MV-4-11 (cell line): ENCODE data around the gene LRRC27.

Experiments used
- DNase-seq: peaks from one replicate; lab custom pipeline; 2025; lab: John Stamatoyannopoulos, UW

The LRRC27 gene

DNA sequence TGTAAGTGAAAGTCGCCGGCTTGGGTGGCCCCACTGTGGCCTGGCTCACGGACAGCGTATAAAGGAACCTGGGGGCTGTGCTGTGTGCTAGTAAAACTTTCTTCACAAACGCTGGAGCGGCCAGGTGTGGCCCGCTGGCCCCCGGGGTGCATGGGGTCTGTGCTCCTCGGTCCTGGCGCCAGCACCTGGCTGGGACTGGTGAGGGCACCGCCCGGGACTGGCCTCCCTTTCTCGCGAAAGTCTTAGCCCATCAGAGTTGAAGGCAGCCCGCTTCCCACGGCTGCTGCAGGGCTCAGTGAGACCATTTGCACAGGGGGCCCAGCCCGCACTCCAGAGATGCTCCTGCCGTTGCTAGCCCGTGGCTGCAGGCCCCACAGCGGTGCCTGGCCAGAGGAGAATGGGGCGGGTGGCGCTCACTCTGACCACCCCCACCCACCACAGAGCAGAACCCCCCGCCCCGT is 70.8 kb downstream of the LRRC27 start:
- DNase-seq = no peak

DNA sequence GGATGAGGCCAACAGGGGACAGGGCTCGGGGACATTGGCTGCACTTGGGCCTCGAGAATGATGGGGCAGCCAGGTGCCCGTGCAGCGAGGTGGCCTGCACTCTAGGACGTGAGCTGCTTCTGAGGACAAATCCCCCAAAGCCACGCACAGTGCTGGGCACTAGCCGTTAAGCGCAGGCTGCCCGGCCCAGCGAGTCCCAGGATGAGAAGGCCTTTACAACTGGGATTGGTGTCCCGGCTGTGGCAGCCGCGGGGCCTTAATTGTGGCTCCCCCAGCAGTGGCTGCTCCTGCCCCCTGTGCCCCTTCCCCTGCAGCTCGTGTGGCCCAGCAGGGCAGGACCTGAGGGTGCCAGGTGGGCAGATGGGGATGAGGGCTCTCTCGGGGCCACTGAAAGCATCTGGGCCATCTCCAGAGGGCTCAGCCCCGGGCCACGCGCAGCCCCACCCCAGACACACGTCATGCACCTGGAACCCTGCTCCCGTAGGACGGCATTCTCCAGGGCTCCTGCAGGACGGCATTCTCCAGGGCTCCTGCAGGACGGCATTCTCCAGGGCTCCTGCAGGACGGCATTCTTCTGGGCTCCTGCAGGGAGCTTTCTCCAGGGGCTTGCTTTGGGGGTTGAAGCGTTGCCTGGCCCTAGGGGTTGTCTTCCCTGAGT is 71.6 kb downstream of the LRRC27 start:
- no peak for DNase-seq

DNA sequence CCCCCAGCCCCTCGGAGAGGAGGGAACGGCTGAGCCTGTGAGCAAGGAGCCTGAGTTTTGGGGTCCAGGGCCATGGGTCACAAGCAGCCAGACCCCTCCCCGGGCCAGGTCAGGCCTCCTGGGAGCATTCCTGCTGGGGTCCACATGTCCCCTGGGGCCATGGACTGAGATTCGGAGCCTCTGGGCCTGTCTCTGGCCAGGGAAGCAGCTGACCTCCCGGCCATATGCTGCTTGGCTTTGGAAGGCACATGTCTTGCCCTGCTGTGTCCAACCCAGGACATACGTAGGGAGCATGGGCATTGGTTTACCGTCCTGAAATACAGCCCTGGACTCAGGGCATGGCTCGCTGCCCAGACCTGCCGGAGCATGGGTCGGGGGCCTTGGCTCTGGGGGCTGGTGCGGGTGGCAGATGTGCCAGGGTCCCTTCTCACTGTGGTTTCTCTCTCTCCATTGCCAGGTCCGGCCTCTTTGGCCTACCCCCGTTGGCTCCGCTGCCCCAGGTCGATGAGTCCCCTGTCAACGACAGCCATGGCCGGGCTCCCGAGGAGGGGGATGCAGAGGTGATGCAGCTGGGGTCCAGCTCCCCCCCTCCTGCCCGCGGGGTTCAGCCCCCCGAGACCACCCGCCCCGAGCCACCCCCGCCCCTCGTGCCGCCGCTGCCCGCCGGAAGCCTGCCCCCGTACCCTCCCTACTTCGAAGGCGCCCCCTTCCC is 72.3 kb downstream of the LRRC27 start:
- DNase-seq = no peak

DNA sequence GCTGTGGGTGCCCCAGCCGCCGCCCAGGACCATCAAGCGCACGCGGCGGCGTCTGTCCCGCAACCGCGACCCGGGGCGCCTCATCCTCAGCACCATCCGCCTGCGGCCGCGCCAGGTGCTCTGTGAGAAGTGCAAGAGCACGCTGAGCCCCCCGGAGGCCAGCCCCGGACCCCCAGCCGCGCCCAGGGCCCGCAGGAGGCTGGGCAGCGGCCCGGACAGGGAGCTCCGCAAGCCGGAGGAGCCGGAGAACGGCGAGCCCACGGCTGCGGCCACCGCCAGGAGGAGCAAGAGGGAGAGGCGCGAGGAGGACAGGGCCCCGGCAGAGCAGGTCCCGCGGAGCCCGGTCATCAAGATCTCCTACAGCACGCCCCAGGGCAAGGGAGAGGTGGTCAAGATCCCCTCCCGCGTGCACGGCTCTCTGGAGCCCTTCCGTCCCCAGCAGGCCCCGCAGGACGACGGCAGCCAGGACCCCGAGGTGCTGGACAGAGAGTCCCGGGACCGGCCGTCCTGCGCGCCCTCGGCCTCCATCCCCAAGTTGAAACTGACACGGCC is 73.0 kb downstream of the LRRC27 start:
- DNase-seq = no peak

DNA sequence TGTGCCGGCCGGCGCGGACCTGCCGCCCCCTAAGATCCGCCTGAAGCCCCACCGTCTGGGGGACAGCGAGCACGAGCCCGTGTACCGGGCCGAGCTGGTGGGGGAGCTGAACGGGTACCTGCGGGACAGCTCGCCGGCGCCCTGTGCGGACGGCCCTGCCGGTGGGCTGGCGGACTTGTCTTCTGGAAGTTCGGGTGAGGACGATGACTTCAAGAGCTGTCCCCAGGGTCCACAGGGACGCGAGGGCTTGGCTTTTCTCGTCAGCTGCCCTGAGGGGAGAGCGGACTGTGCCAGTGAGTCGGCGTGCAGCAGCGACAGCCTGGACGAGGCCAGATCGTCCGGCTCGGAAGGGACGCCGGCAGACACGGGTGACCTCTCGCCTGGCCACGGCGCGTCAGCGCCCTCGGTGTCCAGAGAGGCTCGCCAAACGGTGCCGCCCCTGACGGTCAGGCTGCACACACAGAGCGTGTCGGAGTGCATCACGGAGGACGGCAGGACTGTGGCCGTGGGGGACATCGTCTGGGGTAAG is 73.5 kb downstream of the LRRC27 start:
- DNase-seq = no peak

DNA sequence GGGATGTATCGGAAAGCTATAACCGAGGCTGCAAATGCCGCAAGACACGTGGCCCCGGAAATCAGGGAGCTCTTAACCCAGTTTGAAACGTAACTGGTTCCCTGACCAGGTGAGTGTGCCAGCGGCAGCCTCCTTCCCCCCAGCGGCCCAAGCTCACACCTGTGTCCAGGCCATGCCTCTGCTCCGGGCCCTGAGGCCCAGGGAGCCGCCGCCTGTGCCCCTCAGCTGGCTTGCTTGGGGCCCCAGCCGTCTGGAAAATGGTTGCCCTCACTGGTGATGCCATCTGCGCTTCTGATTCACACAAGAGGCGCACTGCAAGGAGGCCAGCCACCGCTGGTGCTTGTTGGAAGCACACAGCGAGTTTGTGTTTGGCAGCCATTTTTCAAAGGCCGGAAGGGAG is 74.2 kb downstream of the LRRC27 start:
- DNase-seq = no peak

DNA sequence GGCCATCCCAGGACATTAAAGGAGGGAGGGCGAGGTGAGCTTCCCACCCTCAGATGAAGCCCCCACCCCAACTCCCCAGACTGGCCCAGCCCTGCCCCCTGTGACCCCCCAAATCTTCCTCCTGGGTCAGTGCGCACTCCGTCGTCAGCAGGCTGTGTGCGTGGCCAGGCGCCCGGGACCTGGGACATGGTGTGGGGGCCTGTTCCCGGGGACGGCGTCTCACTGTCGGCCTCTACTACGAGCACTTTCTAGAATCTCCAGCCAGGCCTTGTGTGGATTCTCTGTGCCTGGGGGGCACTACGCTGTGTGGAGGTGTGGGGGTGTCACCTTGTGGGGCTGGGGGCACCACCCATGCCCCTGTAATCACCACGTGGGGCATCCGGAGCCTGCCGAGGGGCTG is 74.8 kb downstream of the LRRC27 start:
- no peak for DNase-seq

DNA sequence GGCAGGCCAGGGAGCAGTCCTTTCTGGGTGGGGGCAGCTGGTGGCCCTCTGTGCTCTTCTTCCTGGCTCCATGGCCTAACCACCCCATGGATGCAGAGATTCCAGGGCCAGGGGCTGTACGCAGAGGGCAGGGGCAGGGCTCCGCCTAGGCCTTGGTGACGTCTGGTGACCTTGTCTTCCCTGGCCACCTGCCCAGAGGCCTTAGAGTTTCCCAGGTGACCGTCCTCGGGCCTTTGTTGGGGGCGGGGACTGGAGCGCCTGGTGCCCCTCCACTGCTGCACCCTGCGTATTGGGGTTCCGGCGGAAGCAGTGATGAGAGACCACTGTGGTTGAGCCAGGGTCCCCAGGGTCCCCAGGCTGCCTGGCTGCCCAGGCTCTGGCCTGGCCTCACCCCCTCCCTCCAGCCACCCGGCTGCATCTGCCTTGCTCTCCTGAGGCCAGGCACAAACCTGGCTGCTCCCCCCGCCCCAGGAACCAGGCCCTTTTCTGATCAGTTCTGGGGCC is 75.3 kb downstream of the LRRC27 start:
- DNase-seq = no peak

DNA sequence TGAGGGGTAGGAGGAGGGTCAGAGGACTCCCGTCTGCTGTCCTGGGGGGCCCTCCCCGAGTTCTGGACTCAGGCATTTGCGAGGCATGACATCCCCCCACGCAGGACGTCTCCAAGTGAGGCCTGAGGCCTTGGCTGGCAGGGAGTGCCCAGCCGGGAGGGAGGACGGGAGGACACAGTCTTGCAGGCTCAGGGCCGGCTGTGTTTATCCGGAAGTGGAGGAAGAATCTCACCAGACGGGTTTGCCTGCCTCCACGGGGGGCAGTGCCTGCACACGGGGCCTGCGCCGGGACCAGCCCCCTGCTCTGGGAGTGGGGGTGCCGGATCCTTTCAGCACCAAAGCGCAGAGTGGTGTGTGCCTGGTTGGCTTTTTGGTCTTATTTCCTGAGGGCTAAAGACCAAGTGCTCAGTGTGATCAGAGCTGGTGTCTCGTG is 75.9 kb downstream of the LRRC27 start:
- no peak for DNase-seq

DNA sequence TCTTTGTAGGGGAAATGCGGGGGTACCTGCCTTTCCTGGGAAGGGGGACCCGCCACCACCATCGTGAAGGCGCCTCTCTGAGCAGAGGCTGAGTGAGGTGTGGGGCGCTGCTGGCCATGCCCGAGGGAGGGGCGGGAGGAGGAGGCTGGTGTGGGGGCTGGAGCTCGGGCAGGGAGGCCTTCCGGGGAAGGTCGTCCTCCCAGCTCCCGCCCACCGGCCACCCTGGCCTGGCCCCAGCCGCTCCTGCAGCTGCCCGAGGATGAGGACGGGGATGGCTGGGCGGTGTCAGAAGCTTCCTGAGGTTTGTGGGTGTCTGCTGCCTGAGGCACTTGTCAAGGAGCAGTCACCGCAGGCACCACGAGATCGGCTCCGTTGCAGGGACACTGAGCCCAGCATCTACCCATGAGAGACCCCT is 76.4 kb downstream of the LRRC27 start:
- no peak for DNase-seq

DNA sequence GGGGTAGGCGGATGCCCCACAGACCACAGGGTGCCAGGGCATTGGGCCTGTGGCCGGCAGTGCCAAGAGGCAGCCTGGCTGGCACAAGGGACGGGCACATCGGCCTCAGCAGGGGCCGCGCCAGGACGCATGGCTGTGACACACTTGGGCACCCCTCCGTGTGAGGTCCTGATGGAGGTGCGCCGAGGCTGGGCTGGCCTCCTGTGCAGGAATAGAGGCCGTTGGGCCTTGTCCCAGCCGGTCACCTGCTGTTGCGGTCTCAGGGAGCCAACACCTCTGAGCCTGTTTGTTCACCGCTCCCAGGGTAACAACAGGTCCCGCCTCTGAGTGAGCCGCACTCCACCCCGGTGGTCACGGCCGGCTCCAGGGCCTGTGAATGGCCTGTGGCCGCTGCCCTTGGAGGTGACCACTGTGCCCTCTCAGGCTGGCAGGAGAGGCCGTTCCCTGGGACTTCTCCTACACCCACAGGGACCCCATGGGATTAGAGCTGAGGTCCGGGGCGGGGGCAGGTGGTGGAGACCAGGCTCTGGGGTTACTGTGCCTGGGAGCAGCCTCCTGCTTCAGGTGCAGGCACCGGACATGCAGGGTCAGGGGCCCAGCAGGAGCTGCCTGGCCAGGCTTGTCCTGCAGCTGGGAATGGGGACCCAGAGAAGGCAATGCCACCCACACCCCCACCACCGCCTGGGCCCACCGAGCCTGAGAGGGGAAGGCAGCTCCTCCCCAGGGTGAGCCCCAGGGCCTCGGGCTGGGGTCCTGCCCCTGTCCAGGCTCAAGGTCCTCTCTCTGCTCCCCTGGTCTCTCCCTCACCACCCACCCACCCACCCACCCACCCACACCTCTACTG is 77.1 kb downstream of the LRRC27 start:
- DNase-seq = no peak

DNA sequence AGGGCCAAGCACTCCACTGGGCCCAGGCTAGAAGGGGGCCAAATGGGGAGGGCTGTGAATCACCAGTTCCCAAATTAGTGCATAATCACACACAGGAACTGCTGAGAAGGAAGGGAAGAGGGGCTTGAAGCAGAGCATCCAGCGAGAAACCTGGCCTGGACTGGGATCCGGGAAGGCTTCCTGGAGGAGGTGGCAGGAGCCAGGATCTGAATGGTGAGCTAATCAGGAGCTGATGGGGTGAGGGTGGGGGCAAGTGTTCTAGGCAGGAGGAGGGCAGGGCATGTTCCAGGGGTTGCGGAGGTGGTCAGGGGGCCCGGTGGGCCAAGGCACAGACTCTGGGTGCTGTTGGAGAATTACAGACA is 77.7 kb downstream of the LRRC27 start:
- no peak for DNase-seq

DNA sequence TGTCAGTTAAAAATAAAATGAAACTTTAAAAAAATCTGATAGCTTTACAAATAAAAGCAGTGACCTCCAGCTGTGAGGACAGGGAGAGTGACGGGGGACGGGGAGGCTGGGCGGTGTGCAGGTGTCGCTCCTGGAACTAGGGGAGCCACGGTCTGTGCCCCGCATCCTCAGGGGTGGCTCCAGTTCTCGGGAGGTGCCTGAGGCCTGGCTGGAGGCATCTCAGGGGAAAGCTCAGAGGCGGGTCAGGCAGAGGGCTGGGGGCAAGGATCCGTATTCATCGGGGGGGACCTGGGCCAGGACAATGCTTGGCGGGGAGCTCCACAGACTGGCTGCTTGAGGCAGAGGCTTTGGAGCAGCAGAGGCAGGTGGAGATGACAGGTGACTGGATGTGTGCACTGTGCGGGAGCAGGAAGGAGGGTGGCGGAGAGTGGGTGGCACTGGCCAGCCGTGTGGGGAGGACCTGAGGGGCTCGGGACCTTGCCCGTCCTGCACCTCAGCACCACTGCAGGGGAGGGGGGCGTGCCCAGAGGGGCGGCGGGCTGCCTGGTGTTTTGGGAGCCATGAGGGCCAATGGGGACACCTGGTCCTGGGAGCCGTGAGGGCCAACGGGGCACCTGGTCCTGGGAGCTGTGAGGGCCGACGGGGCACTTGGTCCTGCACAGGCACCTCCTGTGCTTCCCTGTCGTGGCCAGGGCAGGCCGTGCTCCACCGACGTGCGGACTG is 78.2 kb downstream of the LRRC27 start:
- no peak for DNase-seq

DNA sequence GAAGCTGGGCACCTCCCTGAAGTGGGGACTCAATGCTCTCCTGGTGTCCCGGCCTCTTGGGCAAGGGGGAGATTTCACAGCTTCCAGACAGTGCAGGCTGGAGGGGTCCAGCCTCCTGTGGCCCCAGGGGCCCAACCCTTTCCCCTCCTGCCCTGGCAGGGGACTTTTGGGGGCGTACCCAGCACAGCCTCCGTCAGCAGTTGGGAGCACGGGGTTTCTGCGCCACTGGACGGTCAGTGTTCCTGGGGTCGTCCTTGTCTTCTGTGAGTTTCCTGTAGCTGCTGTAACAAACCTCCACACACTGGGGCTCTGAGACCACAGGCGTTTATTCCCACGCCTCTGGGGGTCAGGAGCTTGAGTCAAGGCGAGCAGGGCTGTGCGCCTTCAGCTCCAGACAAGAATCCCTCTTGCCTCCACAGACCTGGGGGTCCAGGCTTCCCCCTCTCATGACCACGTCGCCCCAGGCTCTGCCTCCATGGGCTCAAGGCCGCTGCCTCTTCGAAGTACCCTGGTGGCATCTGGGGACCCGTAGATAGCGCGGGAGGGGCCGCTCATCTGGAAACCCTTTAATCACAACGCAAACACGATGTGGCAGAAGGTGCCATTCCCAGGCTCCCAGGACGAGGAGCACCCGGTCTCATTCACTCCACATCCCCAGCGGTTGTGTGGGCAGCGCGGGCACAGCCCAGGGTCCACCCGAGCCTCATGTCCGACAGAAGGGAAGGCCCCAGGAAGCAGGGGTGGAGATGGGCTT is 79.0 kb downstream of the LRRC27 start:
- DNase-seq = no peak

DNA sequence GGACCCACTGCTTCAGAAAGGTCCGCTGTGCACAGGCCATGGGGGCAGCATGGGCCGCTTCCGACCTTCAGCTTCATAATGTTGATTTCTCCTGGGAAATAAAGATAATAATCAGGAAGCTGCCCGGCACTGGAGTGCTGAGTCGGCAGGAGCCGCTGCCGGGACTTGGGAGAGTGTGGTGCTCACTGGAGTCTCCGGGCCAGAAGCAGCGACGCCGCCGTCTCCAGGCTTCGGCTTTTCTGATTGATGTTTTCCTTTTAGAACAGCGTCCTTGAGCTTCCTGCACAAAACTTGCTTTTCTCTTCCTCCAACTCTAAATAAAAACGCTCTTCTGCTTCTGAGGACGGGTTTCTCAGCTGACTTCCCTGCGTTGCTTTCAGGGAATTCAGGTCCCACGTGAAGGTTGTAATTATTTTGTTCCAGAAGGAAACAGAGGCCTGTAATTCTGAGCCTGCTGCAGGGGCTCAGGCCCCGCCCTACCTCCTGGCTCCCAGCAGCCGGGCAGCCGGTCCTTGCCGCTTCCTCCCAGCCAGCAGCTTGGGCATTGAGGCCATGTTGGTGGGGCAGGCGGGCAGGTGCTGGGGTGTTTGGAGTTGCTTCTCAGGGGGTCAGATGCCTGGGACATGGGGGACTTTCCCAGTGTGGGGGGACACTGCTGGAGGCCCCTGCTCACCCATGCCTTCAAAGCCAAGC is 79.7 kb downstream of the LRRC27 start:
- no peak for DNase-seq

DNA sequence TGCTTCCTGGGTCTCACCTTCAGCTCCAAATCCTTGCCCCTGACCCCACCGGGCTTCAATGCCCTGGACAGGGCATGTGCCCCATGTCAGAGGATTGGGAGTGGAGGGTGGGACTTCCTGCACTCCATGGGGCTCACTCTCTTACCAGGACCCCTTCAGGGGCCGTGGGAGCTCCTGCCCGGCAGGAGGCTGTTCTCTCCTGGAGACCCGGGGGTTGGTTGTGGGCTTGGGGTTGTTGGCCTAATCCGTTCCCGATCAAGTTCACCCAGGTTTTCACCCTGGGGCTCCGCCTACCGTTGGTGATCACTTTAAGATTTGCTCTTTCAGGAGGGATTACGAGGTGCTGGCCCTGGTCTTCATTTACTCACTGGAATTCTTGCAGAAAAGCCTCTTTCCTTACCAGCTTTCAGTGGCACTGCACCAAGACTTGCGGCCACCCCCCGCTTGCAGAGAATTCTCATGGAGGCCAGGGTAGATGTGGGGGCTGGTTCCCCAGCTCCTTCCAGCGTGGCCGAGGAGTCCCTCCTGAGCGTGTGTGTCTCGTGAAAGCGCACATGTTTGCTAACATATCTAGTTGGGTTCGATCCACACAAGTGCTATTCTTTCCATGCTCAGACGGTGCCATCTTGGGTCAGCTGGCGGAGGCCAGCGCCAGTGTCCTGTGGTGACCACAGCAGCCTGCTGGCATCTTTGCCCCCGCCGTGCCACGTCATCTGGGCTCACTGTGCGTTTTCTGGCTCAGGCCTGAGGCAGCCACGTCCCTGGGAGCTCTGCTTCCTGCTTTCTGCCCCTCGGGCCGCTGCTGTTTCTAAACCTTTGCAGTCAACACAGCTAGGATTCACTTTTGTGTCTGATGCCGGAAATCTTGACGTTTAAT is 80.6 kb downstream of the LRRC27 start:
- no peak for DNase-seq

DNA sequence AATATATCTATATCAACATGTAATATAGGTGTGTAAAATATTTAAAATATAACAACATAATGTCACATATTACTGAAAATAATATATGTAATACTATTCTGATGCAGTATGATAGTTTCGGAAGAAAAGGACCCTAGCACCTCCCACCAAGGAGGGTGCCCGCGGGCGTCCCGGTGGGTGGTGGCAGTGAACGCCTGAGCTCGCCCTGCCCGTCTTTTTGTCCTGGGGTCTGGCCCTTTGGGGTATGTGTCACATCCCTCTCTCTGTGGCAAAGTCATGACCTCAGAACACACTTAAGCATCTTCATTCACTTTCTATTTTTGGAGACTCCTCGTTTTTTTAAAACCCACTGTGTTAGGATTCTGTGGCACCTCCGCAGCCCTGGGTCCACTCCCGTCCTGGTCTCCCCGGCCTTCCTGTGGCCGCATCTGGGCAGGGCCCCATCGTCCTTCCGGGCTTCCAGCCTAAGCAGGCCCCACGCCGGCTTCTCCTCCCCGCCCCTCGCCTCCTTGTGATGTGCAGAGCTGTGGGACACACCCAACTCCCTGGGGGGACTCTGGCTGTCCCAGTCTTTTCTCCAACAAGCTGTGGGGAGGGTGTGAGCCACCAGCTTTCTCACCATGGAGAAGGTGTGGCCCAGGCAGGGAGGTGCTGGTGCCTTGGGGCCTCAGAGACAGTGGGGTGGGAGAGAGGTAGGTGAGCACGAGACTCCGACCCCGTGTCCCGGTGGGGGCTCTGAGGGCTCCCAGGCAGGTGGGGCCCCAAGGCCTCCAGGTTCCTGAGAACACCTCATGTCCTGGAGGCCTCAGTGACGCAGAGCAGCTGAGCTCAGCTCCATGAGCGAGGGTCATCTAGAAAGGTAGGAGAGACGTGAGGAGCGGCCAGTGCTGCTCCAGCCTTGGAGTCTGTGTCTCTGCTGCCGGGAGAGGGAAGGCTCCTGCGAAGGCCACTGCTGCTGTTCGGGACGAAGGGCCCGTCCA is 81.5 kb downstream of the LRRC27 start:
- no peak for DNase-seq
